ENCODE data around the gene PCBP3. TPM values are rescaled to one million over a fixed set of nuclear protein-coding genes. Genes with fewer than 3 reads are reported as not detected.
"Not testable (repeated sequence)": the region's sequence is repeated elsewhere in the genome, so short reads cannot be mapped to it uniquely, and the experiment has no call there.

The PCBP3 gene
- total RNA-seq, 1 experiment from 2014 or later: 3.7 TPM

GRCh38 chr21:45704311-45705108 lies 61.0 kb downstream of the PCBP3 start:
- no TSS peak for BruUV-seq (replicated peaks)
- no peak for TF ChIP-seq CTCF (IDR thresholded peaks at IDR 0.05; ENCODE audit: unreplicated experiment)
- Mint-ChIP-seq H3K27ac (ENCODE audit: low read depth, unreplicated experiment) (no peak overlapping the region), H3K36me3 (ENCODE audit: insufficient read depth, unreplicated experiment) (no peaks in the 10 kb centered on the region), H3K9me3 (ENCODE audit: unreplicated experiment) (no peaks in the 10 kb centered on the region), H3K4me1 (ENCODE audit: insufficient read depth, unreplicated experiment) (peaks cover 6% of the 10 kb centered on the region), H3K4me3 (ENCODE audit: unreplicated experiment) (no peak overlapping the region), H3K27me3 (ENCODE audit: insufficient read depth, unreplicated experiment) (no peaks in the 10 kb centered on the region)
- CTCF ChIA-PET: no interaction called here
- intact Hi-C loops (cut with micrococcal nuclease): no loop called here
- POLR2A ChIA-PET: no interaction called here
- no peak for DNase-seq (ENCODE audit: unreplicated experiment)

GRCh38 chr21:45706299-45706698 lies 62.8 kb downstream of the PCBP3 start:
- Mint-ChIP-seq H3K4me1 (ENCODE audit: insufficient read depth, unreplicated experiment) (peaks cover 11% of the 10 kb centered on the region), H3K27me3 (ENCODE audit: insufficient read depth, unreplicated experiment) (no peaks in the 10 kb centered on the region), H3K27ac (ENCODE audit: low read depth, unreplicated experiment) (no peak overlapping the region), H3K9me3 (ENCODE audit: unreplicated experiment) (peaks cover under 1% of the 10 kb centered on the region), H3K4me3 (ENCODE audit: unreplicated experiment) (no peak overlapping the region), H3K36me3 (ENCODE audit: insufficient read depth, unreplicated experiment) (no peaks in the 10 kb centered on the region)
- no TSS peak for BruUV-seq (replicated peaks)
- CTCF ChIA-PET: no interaction called here
- no peak for DNase-seq (ENCODE audit: unreplicated experiment)
- POLR2A ChIA-PET: no interaction called here
- no peak for TF ChIP-seq CTCF (IDR thresholded peaks at IDR 0.05; ENCODE audit: unreplicated experiment)
- intact Hi-C loops (cut with micrococcal nuclease): no loop called here

- Mint-ChIP-seq H3K36me3 (ENCODE audit: insufficient read depth, unreplicated experiment) (no peaks in the 10 kb centered on the region), H3K9me3 (ENCODE audit: unreplicated experiment) (peaks cover 14% of the 10 kb centered on the region), H3K4me3 (ENCODE audit: unreplicated experiment) (no peak overlapping the region), H3K27me3 (ENCODE audit: insufficient read depth, unreplicated experiment) (no peaks in the 10 kb centered on the region), H3K27ac (ENCODE audit: low read depth, unreplicated experiment) (no peak overlapping the region), H3K4me1 (ENCODE audit: insufficient read depth, unreplicated experiment) (peaks cover 5% of the 10 kb centered on the region)
- POLR2A ChIA-PET: interaction anchor here (0.7 to 2.4 kb wide), 2 partner anchors 10 to 149 kb away, joined by 4 to 12 read pairs; no protein-coding TSS in a partner anchor
- no peak for TF ChIP-seq CTCF (IDR thresholded peaks at IDR 0.05; ENCODE audit: unreplicated experiment)
- no TSS peak for BruUV-seq (replicated peaks)
- no peak for DNase-seq (ENCODE audit: unreplicated experiment)
- intact Hi-C loops (cut with micrococcal nuclease): no loop called here
- CTCF ChIA-PET: interaction anchor here (0.6 to 0.8 kb wide), 4 partner anchors 15 to 155 kb away, joined by 3 read pairs; no protein-coding TSS in a partner anchor
These were observed 65.6 kb downstream of the PCBP3 start for GRCh38 chr21:45709173-45709572.

GRCh38 chr21:45709696-45710268 lies 66.3 kb downstream of the PCBP3 start:
- no peaks in the 10 kb centered on the region for H3K27me3 Mint-ChIP-seq (ENCODE audit: insufficient read depth, unreplicated experiment)
- intact Hi-C loops (cut with micrococcal nuclease): no loop called here
- no peak for TF ChIP-seq CTCF (IDR thresholded peaks at IDR 0.05; ENCODE audit: unreplicated experiment)
- peak; percentile 16 for DNase-seq (ENCODE audit: unreplicated experiment)
- peaks cover 5% of the 10 kb centered on the region for H3K4me1 Mint-ChIP-seq (ENCODE audit: insufficient read depth, unreplicated experiment)
- no peak overlapping the region for H3K27ac Mint-ChIP-seq (ENCODE audit: low read depth, unreplicated experiment)
- H3K4me3 Mint-ChIP-seq (ENCODE audit: unreplicated experiment): no peak overlapping the region
- CTCF ChIA-PET: interaction anchor here (0.6 to 0.8 kb wide), 2 partner anchors 104 to 155 kb away, joined by 3 read pairs; no protein-coding TSS in a partner anchor
- peaks cover 16% of the 10 kb centered on the region for H3K9me3 Mint-ChIP-seq (ENCODE audit: unreplicated experiment)
- BruUV-seq (replicated peaks): no TSS peak
- POLR2A ChIA-PET: interaction anchor here (0.7 to 2.4 kb wide), 2 partner anchors 11 to 149 kb away, joined by 4 to 12 read pairs; no protein-coding TSS in a partner anchor
- H3K36me3 Mint-ChIP-seq (ENCODE audit: insufficient read depth, unreplicated experiment): no peaks in the 10 kb centered on the region

GRCh38 chr21:45710306-45710705 lies 66.8 kb downstream of the PCBP3 start:
- H3K4me1 Mint-ChIP-seq (ENCODE audit: insufficient read depth, unreplicated experiment); H3K27me3 Mint-ChIP-seq (ENCODE audit: insufficient read depth, unreplicated experiment); intact Hi-C loops (cut with micrococcal nuclease); H3K36me3 Mint-ChIP-seq (ENCODE audit: insufficient read depth, unreplicated experiment); BruUV-seq (replicated peaks); DNase-seq (ENCODE audit: unreplicated experiment); H3K4me3 Mint-ChIP-seq (ENCODE audit: unreplicated experiment); H3K27ac Mint-ChIP-seq (ENCODE audit: low read depth, unreplicated experiment): not testable (repeated sequence)
- H3K9me3 Mint-ChIP-seq (ENCODE audit: unreplicated experiment): peaks cover 16% of the 10 kb centered on the region
- POLR2A ChIA-PET: interaction anchor here (1.4 kb wide), 1 partner anchor 11 kb away, joined by 5 read pairs; no protein-coding TSS in a partner anchor
- CTCF ChIA-PET: interaction anchor here (0.8 to 1.0 kb wide), 2 partner anchors 18 to 154 kb away, joined by 3 to 5 read pairs; no protein-coding TSS in a partner anchor
